ENCODE measurements around the gene FBLN2.
A peak's percentile ranks its signal among the peaks of the same experiment; 100 is the strongest.

Gene FBLN2

GRCh38 chr3:13669457-13669856 lies 120.5 kb downstream of the FBLN2 start:
- no peak for DNase-seq

DNA sequence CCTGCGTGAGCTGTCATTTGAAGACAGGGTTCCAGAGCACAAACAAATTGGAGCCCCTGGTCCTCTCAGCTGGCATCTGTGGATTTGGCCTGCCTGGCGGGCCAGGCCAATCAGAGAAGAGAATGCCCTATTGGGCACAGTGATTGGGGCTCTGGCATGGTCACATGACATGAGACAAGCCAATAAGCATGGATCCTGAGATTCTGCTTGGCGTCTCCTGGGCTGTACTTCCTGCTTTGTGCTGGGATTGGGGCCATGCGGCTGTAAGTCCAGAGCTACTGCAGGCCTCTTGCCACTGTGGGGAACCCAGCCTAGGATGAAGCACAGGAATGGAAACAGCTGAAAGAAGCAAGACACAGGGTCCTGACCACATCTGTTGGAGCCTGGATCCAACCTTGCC lies 121.4 kb downstream of the FBLN2 start:
- no peak for DNase-seq

DNA sequence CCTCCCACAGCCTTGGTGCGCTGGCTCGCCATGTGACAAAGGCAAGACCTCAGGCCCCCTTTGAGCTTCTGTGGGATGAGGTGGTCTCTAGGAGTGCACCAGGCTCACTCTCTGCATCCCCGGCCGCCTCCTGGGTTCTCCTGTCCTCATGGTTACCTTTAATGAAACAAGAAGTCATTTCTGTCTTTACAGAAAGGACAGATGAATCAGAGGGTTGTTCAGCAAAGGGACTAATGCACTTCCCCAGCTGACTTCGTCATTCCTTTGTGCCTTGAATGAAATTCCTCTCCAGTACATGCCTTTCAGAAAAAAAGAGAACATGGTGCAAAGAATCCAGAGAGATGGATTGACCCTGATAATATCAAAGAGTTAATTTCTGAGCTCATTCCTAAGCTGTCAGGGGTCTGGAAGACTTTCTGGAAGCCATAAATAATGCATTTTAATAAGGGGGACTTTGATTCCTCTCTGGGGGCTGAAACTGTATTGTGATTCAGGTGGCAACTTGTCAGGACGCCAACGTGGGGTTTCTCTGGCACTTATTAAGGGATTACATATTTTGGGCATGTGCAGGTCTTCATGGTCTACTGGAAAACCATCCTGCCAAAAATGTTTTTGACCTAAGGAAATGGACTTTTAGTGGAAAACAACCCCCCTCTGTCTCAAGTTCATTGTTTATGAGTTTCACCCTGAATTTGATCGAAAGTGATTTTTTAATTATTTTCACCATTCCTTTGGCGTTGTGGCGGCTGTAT lies 122.7 kb downstream of the FBLN2 start:
- no peak for DNase-seq

DNA sequence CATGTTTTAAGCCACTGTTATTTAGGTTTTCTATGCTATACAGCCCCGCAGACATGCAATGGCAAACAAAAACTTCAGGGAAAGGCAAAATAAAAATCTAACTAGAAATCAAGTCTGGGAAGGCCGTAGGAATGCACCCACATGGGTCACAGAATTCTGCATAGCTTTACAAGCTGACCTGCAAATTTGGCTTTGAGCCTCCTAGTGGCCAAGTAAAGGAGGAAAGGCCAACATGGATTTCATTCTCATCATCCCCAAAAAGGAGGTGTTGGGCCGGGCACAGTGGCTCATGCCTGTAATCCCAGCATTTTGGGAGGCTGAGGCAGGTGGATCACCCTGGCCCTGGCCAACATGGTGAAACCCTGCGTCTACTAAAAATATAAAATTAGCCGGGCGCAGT lies 124.3 kb downstream of the FBLN2 start:
- DNase-seq, result no peak

- no peak for DNase-seq
These were observed 125.7 kb downstream of the FBLN2 start for GRCh38 chr3:13674538-13675185.

DNA sequence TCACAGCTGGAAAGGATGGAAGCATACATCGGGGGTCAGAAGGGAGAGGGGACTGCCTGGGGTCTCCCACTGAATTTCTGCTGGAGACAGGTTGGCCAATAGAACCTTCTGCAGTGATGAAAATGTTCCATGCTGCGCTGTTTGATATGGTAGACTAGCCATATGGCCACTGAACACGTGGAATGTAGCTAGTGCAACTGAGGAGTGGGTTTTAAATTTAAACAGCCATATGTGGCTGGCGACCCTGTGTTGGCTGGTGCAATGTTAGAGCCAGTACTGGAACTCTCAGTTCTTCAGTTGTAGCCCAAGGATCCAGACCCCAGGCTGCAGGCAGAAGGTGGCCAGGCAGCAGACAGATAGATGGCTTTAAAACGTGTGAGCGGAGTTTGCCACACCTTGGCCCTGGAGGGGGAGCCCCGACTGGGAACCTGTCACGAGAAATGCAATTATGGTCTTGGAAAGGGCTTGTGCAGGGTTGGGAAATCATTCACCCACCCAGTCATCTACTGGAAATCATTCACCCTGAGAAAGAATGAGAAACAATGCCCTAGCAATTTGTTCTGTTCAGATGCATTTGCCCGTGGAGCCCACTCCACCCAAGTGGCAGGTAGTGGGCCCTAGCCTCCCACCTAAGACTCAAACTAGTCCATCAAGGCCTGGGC lies 127.6 kb downstream of the FBLN2 start:
- no peak for DNase-seq

DNA sequence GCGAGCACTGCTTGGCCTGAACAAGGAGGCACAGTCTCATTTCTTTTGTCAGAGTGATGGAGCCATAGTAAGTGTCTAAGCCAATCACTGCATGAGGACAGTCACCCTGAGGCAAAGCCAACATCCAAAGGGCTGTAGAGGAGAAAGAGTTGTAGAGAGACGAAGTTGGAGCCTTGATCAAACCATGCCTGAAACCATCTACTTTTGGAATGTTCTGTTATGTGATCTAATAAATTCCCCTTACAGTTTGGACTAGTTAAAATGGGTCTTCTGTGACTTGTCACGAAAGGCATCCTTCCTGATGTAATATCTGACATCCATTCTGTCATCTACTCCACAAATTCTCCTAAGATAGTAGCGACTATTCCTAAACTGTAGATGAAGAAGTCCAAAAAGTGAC lies 128.3 kb downstream of the FBLN2 start:
- no peak for DNase-seq

- no peak for DNase-seq
These were observed 133.0 kb downstream of the FBLN2 start for GRCh38 chr3:13681931-13682330.

DNA sequence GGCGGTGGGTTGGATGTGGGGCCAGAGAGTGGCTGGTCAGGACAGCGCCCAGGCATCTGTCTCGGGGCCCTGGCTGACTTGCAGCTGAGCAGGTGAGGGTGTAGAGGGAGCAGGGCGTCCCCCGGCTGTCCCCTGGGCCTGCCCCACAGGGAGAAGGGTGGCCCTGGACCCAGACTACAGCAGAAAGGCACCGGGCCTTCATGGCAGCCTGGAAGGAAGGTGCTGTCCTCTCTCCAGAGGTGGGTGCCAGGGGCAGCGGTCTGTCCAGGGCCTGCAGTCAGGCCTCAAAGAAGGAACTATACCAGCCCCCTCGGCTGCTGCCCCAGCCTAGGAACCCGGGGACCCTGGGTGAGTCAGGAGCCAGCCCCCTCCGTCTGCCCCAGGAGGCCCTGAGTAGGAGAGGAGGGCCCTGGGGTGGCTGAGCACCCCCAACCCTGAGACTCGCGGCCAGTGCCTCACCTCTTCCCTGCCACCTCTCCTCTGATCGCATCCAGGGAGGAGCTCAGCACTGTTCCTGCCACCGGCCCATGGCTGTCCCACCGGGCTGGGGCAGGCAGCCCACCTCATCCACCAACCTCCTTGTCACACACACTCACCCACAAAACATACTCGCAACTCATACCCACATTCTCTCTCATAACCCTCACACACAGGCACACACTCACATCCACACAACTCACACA lies 133.5 kb downstream of the FBLN2 start:
- DNase-seq, result no peak

DNA sequence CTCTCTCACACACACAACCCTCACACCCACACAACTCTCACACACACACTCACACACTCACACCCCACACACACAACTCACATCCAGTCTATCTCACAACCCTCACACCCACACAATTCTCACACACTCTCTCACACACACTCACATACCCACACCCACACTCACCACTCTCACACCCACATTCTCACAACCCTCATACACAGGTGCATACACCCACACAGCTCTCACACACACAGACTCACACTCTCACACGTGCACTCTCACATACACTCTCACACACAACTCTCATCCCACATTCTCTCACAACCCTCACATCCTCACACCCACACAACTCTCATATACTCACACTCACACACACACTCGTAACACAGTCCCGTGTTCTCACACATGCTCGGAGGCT lies 134.4 kb downstream of the FBLN2 start:
- no peak for DNase-seq

- no peak for DNase-seq
These were observed 134.8 kb downstream of the FBLN2 start for GRCh38 chr3:13683772-13684171.

- no peak for DNase-seq
These were observed 135.4 kb downstream of the FBLN2 start for GRCh38 chr3:13684350-13684749.

DNA sequence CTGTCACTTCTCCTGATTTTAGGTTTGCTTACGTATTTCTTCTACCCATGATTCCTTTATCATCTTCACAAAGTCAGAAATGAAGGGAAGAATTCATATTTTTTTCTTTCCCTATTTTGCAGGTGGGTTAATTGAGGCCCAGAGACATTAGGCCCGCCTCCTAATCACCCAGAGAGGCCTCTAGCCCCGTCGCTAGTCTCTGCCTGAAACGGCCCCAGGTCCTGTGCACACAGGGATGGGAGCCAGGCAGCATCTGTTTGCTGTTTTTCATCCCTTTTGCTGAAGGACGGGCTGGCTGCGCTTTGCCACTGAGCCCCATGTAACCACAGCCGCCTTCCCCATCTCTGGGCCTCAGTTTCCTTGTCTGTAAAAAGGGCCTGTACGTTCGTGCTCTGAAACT lies 135.9 kb downstream of the FBLN2 start:
- DNase-seq, result no peak

- DNase-seq, result no peak
These were observed 136.8 kb downstream of the FBLN2 start for GRCh38 chr3:13685721-13686120.

DNA sequence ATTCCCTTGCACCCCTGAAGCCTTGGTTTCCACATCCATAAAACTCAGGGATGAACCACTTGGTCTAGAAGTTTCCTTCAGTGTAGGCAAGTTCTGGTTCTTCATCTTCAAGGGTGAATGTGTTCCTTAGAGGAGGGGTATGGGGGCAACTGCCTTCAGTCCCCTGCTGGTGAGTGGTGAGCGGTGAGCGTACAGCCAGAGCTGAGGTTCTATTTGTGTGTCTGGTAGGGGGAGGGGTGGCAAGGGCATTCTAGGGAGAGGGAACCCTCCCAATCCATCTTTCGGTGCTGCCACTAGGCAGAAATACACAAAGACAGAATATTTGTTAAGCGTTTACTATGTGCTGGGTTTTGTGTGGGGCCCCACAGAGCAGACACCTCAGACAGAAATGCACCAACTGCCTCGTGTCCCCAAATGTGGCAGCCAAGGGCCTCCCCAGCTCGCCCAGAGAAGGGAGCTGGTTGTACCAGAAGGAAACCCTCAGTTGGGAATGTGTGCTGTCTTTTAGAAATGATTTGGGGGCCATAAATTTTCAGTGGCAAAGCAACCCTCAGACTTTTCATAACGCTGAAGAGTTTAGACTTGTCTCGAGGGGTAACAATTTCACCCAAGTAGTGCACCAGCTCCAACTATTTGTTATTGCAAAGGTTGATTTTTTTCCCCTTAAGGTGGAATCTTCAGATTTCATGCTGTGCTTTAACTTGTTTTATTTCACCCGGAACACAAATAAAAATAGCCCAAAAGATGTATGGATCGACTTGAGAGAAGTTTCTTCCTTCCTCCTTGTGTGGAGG lies 137.6 kb downstream of the FBLN2 start:
- DNase-seq, result no peak

- peak; percentile 30 for DNase-seq
These were observed 138.6 kb downstream of the FBLN2 start for GRCh38 chr3:13687517-13687943.

All from midbrain (tissue), 1 donor.